GM04503 (cell line): ENCODE measurements around the gene CACNA1G.

Experiments used
- DNase-seq: peaks from one replicate; pipeline ENCODE4 v3.0.0-alpha.2; 2012; ENCODE audit warnings: low read depth

CACNA1G gene

DNA sequence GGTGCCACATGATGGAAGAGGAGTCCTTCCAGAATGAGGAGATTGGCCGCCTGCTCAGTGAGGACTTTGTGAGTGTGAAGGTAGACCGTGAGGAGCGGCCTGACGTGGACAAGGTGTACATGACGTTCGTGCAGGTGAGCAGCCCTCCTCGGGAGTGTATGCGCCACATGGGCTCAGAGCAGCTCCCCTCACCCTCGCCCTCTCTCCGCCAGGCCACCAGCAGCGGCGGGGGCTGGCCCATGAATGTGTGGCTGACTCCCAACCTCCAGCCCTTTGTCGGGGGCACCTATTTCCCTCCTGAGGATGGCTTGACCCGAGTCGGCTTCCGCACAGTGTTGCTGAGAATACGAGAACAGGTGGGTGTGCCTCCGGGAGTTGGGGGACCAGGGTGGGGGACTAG, 11.7 kb upstream of the CACNA1G start:
- no peak for DNase-seq

DNA sequence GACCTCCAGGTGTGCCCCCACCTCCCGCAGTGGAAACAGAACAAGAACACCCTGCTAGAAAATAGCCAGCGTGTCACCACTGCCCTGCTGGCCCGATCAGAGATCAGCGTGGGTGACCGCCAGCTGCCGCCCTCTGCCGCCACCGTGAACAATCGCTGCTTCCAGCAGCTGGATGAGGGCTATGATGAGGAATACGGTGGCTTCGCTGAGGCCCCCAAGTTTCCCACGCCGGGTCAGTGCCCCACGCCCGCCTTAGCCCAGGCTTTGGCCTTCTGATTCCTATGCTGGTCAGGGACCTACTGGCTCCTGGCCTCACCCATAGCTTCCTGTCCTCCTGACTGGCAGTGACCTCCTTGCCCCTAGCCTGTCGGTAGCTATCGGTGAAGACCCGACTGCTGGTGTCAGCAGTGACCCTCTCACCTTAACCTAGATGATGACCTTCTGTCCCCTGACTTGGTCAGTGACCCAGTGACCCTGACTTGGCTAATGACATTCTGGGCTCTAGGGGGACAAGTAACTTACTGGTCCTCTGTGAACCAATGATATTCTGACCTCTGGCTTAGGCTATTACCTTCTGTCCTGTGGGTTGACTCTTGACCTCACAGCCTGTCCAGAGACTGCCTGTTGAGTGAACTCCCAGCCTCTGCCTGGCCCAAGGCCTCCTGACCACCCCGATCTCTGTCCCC, 11.1 kb upstream of the CACNA1G start:
- DNase-seq, result no peak

DNA sequence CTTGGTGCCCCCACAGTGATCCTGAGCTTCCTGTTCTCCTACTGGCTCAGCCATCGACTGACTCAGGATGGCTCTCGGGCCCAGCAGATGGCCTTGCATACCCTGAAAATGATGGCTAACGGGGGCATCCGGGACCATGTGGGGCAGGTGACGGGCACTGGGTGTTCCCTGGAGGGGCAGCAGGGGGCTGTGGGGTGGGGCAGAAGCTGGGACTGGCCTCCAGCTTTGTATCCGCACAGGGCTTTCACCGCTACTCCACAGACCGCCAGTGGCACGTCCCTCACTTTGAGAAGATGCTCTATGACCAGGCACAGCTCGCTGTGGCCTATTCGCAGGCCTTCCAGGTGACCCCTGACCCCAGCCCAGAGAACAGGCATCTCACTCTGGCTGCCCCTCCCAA, 10.5 kb upstream of the CACNA1G start:
- DNase-seq, result no peak

DNA sequence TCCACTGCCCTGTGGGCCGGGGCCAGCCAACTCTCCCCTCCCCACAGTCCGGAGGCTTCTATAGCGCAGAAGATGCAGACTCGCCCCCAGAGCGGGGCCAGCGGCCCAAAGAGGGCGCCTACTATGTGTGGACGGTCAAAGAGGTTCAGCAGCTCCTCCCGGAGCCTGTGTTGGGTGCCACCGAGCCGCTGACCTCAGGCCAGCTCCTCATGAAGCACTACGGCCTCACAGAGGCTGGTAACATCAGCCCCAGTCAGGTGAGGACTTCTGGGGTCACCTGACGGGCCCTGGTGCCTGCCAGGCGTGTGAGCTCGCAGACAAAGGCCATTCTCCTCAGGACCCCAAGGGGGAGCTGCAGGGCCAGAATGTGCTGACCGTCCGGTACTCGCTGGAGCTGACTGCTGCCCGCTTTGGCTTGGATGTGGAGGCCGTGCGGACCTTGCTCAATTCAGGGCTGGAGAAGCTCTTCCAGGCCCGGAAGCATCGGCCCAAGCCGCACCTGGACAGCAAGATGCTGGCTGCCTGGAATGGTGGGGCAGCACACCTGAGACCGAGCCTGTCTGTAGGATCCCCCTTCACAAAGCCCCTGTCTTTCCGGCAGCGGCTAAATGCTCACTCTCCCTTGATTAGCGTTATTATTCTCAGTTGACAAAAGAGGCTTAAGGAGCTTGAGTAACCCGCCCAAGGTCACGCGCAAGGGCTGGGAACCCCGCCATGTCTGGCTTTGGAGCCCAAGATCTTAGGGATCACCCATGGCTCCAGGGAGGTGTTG, 9.7 kb upstream of the CACNA1G start:
- no peak for DNase-seq

DNA sequence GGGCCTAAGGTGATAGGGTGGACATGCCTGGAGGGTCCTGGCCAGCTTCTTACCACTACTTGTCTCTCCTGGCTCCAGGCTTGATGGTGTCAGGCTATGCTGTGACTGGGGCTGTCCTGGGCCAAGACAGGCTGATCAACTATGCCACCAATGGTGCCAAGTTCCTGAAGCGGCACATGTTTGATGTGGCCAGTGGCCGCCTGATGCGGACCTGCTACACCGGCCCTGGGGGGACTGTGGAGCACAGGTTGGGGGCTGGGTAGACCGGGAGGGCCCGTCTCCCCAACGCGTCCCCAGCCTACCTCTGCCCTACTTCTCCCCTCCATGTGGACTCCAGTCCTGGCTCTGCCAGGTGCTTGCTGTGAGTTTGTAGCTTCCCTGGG, 9.1 kb upstream of the CACNA1G start:
- DNase-seq, result no peak

DNA sequence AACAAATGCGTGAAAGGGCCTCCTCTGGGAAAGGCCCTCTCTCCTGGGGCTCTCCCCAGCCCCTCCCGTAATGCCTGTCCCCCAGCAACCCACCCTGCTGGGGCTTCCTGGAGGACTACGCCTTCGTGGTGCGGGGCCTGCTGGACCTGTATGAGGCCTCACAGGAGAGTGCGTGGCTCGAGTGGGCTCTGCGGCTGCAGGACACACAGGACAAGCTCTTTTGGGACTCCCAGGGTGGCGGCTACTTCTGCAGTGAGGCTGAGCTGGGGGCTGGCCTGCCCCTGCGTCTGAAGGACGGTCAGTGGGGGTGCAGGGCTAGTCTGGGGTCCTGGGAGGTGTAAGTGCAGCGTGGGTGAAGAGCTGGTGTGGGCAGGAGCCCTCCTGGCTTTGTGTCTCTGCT, 8.6 kb upstream of the CACNA1G start:
- no peak for DNase-seq

DNA sequence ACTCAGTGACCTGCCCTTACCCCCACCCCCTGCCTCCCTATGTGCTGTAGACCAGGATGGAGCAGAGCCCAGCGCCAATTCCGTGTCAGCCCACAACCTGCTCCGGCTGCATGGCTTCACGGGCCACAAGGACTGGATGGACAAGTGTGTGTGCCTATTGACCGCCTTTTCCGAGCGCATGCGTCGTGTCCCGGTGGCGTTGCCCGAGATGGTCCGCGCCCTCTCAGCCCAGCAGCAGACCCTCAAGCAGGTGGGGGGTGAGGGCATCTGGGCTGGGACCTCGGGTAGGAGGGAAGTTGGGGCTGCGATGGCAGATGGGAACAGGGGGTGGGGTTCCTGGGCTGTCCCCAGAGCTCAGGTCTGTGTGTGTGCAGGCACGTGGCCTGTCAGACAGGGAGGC, 6.3 kb upstream of the CACNA1G start:
- DNase-seq, result no peak

DNA sequence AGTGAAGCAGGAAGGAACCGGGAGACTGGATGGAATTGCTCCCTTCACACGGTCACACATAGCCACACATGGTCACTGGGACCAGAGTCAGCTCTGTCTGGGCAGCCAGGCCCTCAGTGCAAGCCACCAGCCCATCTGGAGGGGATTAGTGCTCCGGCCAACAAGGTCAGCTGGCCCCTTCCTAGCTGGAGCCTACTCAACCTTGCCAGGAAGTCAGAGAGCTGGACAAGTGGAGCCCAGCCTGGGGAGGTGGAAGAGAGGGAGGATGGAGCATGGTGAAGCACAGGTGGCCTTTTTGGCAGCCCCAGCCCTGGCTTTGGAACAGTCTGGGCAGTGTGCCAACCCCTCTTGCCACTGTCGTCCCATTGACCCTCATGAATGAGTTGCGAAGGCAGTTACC, 3.7 kb upstream of the CACNA1G start:
- DNase-seq, result no peak

DNA sequence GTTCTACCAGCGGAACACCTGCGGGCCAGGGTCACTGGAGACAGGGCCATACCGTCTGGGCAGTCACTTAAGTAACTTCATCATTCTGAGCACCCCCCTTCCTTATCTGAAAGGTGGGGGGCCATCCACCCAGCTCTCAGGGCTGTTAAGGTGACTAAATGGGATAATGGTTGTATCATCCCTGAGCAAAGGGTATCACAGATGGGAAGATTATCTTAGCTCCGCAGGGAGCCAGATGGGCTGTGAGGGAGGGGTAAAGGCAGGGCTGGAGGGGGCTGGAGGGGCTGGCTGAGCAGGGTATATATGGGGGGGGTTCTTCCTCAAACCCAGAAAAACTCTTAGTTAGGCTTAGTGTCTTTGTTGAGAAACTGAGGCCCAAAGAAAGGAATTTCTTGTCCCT, 2.9 kb upstream of the CACNA1G start:
- no peak for DNase-seq

DNA sequence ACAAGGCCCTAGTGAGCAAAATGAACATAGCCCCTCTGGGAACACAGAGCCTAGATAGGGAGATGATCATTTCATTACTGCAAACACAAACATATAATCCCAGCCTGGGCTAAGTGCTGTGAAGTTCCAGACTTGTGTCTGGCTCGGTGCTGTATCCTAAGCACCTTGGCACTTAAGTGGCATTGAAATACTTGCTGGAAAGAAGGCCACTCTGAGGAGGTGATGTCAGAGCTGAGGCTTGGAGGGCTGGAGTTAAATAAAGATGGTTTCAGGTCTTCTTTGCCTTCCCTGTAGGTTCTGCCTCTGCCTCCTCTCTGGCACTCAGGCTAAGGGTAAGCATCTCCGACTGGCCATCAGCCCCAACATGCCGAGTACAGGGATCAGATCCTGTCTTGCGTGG, 2.4 kb upstream of the CACNA1G start:
- no peak for DNase-seq

DNA sequence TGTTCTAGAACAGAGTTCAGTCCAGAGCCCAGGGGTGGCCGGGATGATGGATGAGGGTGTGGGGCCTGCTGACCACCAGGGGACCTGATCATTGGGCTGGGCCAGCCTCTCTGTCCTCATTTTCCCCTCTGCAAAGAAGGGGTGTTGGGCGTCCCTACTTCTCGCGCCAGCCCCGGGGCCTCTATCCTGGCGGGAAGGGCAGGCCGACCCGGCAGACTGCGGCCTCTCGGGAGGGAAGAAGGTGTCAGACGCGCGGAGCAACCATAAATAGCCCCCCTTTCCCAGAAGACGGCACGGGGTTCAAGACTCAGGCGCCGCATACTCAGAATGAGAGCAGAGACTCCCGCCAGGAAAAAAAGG, 2.0 kb upstream of the CACNA1G start:
- DNase-seq, result no peak

DNA sequence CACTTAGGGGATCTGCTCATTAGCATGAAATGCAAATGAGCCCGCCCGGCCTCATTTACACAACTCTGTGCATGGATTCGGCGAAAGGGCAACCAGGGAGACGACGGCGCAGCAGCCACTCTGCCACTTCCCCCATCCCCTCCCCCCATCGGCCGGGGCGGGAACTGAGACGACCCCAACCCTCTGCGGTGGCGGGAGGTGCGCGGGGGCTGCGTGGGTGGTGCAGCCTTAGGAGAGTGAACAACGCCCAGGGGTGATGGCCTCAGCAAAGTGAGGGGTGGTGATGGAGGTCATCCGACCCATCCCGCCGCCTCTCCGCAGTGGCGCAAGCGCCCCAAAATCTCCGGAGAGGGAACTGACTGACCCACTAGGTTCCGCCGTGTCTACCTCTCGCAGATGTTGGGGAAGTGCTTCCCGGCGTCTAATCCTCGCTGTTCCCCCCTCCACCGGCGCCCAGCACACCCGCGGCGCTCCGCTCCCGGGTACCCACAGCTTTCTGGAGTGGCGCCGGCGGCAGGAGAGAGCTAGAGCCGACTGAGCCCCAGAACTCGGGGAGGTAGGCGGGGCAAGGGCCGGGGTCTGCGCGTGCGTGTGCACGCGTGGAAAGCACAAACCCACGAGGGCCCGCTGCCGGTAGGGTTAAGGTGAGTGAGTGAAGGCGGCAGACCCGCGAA, 1.4 kb upstream of the CACNA1G start:
- no peak for DNase-seq

DNA sequence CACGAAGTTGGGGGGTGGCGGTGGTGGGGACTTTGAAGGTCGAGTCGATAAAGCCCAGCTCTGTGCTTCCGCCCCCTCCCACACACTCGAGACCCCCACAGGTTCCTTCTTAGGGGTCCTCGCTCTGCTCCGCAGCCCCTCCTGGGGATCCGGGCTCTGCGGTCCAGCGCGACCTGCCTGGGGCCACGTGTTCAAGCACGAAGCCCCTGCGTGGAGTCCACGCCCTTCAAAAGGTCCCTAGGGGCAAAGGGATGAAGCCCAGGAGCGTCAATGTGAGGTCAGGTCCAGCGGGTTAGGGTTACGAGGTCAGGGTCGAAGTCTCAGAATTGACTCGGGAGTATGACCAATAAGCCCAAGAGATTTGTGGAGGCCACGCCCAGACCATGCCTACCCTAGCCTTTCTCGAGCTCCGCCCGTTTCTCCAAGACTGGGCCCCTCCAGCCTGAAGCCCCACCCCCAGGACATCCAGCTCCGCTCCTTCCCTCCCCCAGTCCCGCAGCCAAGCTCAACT, 786 bp upstream of the CACNA1G start:
- DNase-seq, result no peak

DNA sequence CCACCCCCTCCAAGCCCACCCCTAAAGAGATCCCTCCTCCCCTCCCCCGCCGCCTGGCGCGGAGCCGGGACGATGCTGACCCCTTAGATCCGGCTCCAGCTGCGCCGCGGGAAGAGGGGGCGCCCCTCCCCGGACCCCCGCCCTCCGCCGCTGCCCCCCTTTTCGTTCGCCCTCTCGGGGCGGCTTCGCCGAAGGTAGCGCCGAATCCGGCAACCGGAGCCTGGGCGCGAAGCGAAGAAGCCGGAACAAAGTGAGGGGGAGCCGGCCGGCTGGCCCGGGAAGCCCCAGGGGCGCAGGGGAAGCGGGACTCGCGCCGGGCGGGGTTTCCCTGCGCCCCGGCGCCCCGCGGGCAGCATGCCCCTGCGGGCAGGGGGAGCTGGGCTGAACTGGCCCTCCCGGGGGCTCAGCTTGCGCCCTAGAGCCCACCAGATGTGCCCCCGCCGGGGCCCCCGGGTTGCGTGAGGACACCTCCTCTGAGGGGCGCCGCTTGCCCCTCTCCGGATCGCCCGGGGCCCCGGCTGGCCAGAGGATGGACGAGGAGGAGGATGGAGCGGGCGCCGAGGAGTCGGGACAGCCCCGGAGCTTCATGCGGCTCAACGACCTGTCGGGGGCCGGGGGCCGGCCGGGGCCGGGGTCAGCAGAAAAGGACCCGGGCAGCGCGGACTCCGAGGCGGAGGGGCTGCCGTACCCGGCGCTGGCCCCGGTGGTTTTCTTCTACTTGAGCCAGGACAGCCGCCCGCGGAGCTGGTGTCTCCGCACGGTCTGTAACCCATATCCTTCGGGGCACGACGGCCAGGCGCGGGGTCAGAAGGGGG, 623 bp downstream of the CACNA1G start:
- no peak for DNase-seq

DNA sequence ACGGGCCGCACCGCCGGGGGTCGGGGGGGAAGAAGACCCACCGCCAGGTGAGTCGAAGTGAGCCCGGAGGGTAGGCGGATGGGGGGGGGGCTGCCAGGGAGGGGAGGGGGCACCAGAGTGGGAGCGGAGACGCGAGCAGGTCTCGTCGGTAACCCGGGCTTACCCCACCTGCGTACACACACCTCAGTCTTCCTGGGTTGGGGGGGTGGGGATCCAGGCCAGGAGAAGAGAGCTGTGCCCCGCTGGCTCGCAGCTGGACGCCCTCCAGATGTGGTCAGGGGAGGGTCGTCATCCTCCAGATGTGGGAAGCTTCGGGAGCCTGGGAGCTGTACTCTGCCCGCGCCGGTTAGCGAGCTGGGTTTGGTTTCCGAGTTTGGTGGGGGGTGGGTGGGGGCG, 1.2 kb downstream of the CACNA1G start:
- DNase-seq, result no peak

DNA sequence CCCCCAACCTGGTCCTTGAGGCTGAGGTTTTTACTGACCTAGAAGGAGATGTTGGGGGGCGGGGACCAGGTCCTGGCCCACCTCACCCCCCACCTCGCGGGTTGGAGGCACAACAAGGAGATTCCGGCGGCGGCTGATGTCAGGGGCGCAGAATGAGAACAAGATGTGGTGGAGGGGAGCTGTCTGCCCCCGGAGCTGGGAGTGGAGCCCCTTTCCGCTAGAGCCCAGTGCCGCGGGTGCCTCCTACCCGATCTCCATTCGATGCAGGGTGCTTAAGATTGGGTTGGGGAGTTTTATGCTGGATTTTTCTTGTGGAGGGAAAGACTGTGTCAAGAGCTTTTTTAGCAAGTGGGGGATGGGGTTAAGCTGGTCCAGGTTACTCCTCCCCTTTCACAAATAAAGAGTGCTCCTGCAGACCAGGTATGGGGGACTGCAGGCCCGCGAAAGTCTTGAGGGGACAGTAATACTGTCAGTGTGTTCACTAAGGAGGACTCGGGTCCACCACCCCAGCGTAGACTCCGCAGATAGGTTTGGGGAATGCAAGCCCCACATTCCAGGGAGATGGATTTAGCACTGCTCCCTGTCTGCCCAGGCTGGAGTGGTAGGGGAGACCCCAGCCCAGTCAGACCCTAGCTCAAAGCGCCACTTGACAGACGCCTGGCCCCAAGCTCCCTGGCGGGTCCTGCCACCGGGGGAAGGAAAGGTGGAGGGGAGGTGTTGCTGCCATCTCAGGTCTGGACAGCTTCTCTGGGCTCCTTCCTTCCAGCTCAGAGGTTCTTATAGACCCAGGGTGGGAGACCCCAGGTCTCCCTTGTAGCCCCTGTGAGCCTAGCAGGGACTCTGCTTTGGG, 2.0 kb downstream of the CACNA1G start:
- no peak for DNase-seq

DNA sequence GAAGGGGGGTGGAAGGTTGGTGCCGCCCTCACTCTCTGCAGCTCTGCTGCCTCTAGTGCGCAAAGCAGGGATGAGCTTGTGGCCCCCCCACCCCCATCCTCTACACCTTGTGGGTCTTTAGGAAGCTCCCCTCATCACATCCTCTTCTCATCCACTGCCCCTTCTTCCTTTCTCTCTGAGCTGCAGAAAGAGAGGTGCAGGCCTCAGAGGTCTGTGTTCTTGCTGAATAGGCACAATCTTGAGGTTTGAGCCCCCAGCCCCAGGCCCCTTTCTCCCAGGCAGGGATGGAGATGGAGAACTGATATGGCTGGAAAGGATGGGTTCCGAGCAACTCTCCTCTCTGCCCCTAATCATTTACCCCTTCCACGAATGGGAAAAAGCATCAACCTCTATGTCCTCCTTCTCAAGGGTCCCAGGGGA, 2.6 kb downstream of the CACNA1G start:
- DNase-seq, result no peak

DNA sequence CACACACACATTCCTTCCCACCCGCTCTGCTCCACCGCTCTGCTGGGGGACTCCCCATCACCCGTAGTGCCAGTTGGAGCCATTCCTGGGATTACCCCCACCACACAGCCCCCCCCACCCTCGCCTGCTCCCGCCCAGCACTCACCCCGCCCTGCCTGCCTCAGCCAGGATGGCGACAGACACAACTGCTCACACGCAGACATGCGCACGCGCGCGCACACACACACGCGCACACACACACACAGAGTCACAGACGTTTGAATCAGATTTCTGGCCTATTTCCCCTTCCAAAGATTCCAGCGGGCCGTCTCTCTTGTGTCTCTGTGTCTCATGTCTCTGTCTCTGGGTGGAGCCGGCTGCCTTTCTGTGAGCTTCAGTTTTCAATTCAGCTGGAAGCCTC, 4.4 kb downstream of the CACNA1G start:
- peak; percentile 54 for DNase-seq

DNA sequence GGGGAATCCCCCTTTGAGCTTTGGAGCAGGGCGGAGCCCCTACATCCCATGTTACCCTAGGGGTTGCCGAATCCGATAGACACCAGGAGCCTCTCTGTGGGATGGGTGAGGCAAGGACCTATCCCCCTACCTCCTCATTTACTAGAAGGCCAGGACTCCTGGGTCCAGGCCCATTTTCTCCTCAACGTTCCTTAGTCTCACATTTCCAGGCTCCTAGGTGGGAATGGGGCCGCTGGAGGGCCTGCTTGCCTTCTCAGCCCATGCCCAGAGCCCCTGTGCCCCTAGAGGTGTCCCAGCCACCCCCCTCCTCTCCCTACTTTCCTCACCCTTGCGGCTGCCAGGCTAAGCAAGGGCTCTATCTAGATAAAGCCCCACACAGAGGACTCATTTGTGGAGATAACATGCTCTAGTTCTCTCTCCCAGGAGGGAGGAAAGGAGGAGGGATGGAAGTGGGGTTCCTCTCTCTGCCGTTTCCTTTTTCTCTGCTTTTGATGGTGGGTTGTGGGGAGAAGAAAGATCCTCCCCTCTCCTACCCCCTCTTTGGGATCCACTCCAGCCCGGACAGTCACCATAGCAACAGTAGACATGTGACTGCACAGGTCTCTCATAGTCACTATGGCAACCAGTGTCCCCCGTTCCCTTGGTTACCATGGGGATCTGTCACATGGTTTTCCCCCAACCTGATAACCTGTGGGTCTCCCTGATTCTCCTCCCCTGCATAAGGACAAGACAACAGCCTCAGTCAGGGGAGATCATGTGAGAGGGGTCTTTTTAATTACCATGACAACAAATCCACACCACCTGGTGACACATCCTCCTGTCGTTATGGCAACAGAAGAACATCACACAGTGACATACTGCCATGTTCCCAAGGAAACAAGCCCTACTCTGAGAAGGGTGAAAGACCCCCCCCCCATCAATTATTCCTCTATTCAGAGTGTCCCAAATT, 5.2 kb downstream of the CACNA1G start:
- no peak for DNase-seq

DNA sequence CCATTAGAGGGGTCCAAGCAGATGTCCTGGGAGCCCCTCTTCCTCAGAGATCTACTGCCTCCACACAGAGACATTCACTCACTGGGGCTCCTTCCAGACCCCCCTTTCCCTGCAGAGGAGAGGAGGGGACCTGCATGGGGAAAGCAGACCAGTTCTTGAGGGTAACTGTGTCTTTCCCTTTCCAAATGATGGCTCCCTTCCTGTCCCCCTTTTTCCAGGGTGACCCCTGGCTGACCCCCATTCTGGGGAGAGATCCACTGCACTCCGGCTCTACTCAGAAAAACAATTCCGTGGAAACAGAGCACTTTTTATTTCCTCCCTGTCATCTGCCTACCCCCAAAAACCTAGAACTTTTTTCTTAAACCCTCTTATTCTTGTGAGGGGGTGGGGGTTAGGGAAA, 6.4 kb downstream of the CACNA1G start:
- no peak for DNase-seq
